ENCODE data around the gene PC. TPM values are rescaled to one million over a fixed set of nuclear protein-coding genes. Genes with fewer than 3 reads are reported as not detected.
"Not testable (repeated sequence)": the region's sequence is repeated elsewhere in the genome, so short reads cannot be mapped to it uniquely, and the experiment has no call there.

PC gene
- total RNA-seq, 1 donor from 2014 or later, result 45.9 TPM

- Histone ChIP-seq H3K4me3 (ENCODE audit: low read length in 3 of 3) (no peak overlapping the region), H3K27me3 (ENCODE audit: control insufficient read depth in 3 of 3, insufficient read depth in 3 of 3, low read length in 3 of 3) (no peaks in the 10 kb centered on the region), H3K4me1 (ENCODE audit: control insufficient read depth in 3 of 3, insufficient read depth in 3 of 3, low read length in 3 of 3) (peaks cover 25 to 30% (median 26%) of the 10 kb centered on the region in 3 donors), H3K27ac (ENCODE audit: low read depth, low read length) (no peak overlapping the region), H3K9me3 (ENCODE audit: control insufficient read depth in 3 of 3, low read length in 3 of 3) (no peaks in the 10 kb centered on the region), H3K9ac (ENCODE audit: low read depth in 1 of 3, low read length in 3 of 3) (peak overlapping the region in 1 of 3 donors; percentile 0), H3K36me3 (ENCODE audit: control insufficient read depth in 3 of 3, insufficient read depth in 3 of 3, low read length in 3 of 3) (peaks cover 7 to 9% (median 8%) of the 10 kb centered on the region in 3 donors)
Observed at GRCh38 chr11:66840317-66841091, 117.7 kb downstream of the PC start.

- Histone ChIP-seq H3K36me3 (ENCODE audit: control insufficient read depth in 3 of 3, insufficient read depth in 3 of 3, low read length in 3 of 3) (peaks cover 0 to 3% (median 0%) of the 10 kb centered on the region in 3 donors), H3K9ac (ENCODE audit: low read depth in 1 of 3, low read length in 3 of 3) (no peak overlapping the region), H3K27me3 (ENCODE audit: control insufficient read depth in 3 of 3, insufficient read depth in 3 of 3, low read length in 3 of 3) (no peaks in the 10 kb centered on the region), H3K4me3 (ENCODE audit: low read length in 3 of 3) (no peak overlapping the region), H3K9me3 (ENCODE audit: control insufficient read depth in 3 of 3, low read length in 3 of 3) (no peaks in the 10 kb centered on the region), H3K27ac (ENCODE audit: low read depth, low read length) (no peak overlapping the region), H3K4me1 (ENCODE audit: control insufficient read depth in 3 of 3, insufficient read depth in 3 of 3, low read length in 3 of 3) (peaks cover 0 to 4% (median 0%) of the 10 kb centered on the region in 3 donors)
Observed at GRCh38 chr11:66835768-66836405, 122.3 kb downstream of the PC start.

DNA sequence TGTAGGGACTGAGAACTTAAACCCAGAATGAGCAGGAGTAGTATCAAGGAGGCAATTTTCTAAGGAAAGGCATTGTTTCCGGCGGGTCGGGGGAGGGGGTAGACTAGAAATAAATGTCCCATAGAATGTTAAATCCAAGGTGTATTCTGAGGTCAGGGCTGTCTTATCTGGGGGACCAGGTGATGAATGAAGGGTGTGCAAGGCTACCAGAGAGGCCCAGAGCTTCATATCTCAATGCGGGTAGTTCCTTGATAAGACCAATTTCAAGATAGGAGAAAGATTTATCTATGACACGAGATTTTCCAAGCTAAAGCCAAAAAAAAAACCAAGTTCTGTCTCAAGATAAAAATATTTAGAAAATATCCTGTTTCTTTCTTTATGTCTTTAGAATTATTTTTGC lies 123.2 kb downstream of the PC start:
- H3K9me3 ChIP-seq (ENCODE audit: control insufficient read depth in 3 of 3, low read length in 3 of 3), result no peaks in the 10 kb centered on the region
- peaks cover 0 to 3% (median 0%) of the 10 kb centered on the region in 3 donors for H3K36me3 ChIP-seq (ENCODE audit: control insufficient read depth in 3 of 3, insufficient read depth in 3 of 3, low read length in 3 of 3)
- H3K4me1 ChIP-seq (ENCODE audit: control insufficient read depth in 3 of 3, insufficient read depth in 3 of 3, low read length in 3 of 3), result no peaks in the 10 kb centered on the region
- no peak overlapping the region for H3K9ac ChIP-seq (ENCODE audit: low read depth in 1 of 3, low read length in 3 of 3)
- H3K27me3 ChIP-seq (ENCODE audit: control insufficient read depth in 3 of 3, insufficient read depth in 3 of 3, low read length in 3 of 3), result no peaks in the 10 kb centered on the region
- no peak overlapping the region for H3K4me3 ChIP-seq (ENCODE audit: low read length in 3 of 3)
- H3K27ac ChIP-seq (ENCODE audit: low read depth, low read length), result no peak overlapping the region

DNA sequence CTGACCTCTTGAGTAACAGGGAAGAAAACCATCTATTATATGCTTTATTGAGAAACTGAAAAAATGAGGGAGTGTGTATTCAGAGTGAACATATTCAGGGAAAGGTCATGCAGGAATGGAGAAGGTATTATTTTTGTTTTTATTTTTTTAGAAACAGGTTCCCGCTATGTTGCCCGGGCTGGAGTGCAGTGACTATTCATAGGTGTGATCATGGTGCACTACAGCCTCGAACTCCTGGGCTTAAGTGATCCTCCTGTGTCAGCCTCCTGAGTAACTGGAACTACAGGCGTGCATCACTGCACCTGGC lies 123.7 kb downstream of the PC start:
- Histone ChIP-seq H3K27ac (ENCODE audit: low read depth, low read length) (no peak overlapping the region), H3K27me3 (ENCODE audit: control insufficient read depth in 3 of 3, insufficient read depth in 3 of 3, low read length in 3 of 3) (no peaks in the 10 kb centered on the region), H3K4me1 (ENCODE audit: control insufficient read depth in 3 of 3, insufficient read depth in 3 of 3, low read length in 3 of 3) (no peaks in the 10 kb centered on the region), H3K4me3 (ENCODE audit: low read length in 3 of 3) (no peak overlapping the region), H3K9ac (ENCODE audit: low read depth in 1 of 3, low read length in 3 of 3) (no peak overlapping the region), H3K36me3 (ENCODE audit: control insufficient read depth in 3 of 3, insufficient read depth in 3 of 3, low read length in 3 of 3) (peaks cover 0 to 3% (median 0%) of the 10 kb centered on the region in 3 donors), H3K9me3 (ENCODE audit: control insufficient read depth in 3 of 3, low read length in 3 of 3) (no peaks in the 10 kb centered on the region)

GRCh38 chr11:66824573-66824972 lies 133.6 kb downstream of the PC start:
- not testable (repeated sequence) for H3K27ac ChIP-seq (ENCODE audit: low read depth, low read length); H3K4me1 ChIP-seq (ENCODE audit: control insufficient read depth in 3 of 3, insufficient read depth in 3 of 3, low read length in 3 of 3); H3K9ac ChIP-seq (ENCODE audit: low read depth in 1 of 3, low read length in 3 of 3); H3K9me3 ChIP-seq (ENCODE audit: control insufficient read depth in 3 of 3, low read length in 3 of 3); H3K36me3 ChIP-seq (ENCODE audit: control insufficient read depth in 3 of 3, insufficient read depth in 3 of 3, low read length in 3 of 3); H3K4me3 ChIP-seq (ENCODE audit: low read length in 3 of 3); H3K27me3 ChIP-seq (ENCODE audit: control insufficient read depth in 3 of 3, insufficient read depth in 3 of 3, low read length in 3 of 3)

GRCh38 chr11:66823700-66824099 lies 134.5 kb downstream of the PC start:
- Histone ChIP-seq H3K27ac (ENCODE audit: low read depth, low read length) (no peak overlapping the region), H3K9me3 (ENCODE audit: control insufficient read depth in 3 of 3, low read length in 3 of 3) (no peaks in the 10 kb centered on the region), H3K27me3 (ENCODE audit: control insufficient read depth in 3 of 3, insufficient read depth in 3 of 3, low read length in 3 of 3) (no peaks in the 10 kb centered on the region), H3K4me1 (ENCODE audit: control insufficient read depth in 3 of 3, insufficient read depth in 3 of 3, low read length in 3 of 3) (no peaks in the 10 kb centered on the region), H3K9ac (ENCODE audit: low read depth in 1 of 3, low read length in 3 of 3) (no peak overlapping the region), H3K36me3 (ENCODE audit: control insufficient read depth in 3 of 3, insufficient read depth in 3 of 3, low read length in 3 of 3) (no peaks in the 10 kb centered on the region), H3K4me3 (ENCODE audit: low read length in 3 of 3) (no peak overlapping the region)

GRCh38 chr11:66820901-66821300 lies 137.3 kb downstream of the PC start:
- H3K27ac ChIP-seq (ENCODE audit: low read depth, low read length), result no peak overlapping the region
- H3K9ac ChIP-seq (ENCODE audit: low read depth in 1 of 3, low read length in 3 of 3), result no peak overlapping the region
- no peaks in the 10 kb centered on the region for H3K27me3 ChIP-seq (ENCODE audit: control insufficient read depth in 3 of 3, insufficient read depth in 3 of 3, low read length in 3 of 3)
- H3K36me3 ChIP-seq (ENCODE audit: control insufficient read depth in 3 of 3, insufficient read depth in 3 of 3, low read length in 3 of 3), result no peaks in the 10 kb centered on the region
- H3K4me1 ChIP-seq (ENCODE audit: control insufficient read depth in 3 of 3, insufficient read depth in 3 of 3, low read length in 3 of 3), result no peaks in the 10 kb centered on the region
- no peak overlapping the region for H3K4me3 ChIP-seq (ENCODE audit: low read length in 3 of 3)
- no peaks in the 10 kb centered on the region for H3K9me3 ChIP-seq (ENCODE audit: control insufficient read depth in 3 of 3, low read length in 3 of 3)

DNA sequence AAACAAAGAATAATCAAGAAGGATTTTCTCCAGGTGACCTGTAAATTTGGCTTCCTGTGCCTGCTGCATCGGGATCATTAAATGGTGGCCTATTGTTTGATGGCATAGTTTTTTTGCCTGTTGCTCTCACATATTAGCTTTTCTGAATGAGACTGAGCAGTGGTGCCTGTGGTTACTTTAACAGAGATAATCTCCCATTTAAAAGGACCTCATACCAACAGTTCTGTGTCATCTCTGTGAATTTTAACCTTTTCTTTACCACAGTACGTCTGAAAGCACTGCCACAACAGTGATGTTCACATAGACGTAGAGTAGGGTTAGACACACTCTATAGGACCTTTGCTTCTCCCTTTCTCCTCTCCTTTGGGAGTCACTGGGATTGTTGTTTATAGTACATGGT lies 137.8 kb downstream of the PC start:
- H3K27ac ChIP-seq (ENCODE audit: low read depth, low read length), result no peak overlapping the region
- no peaks in the 10 kb centered on the region for H3K4me1 ChIP-seq (ENCODE audit: control insufficient read depth in 3 of 3, insufficient read depth in 3 of 3, low read length in 3 of 3)
- H3K27me3 ChIP-seq (ENCODE audit: control insufficient read depth in 3 of 3, insufficient read depth in 3 of 3, low read length in 3 of 3), result no peaks in the 10 kb centered on the region
- no peak overlapping the region for H3K9ac ChIP-seq (ENCODE audit: low read depth in 1 of 3, low read length in 3 of 3)
- no peaks in the 10 kb centered on the region for H3K9me3 ChIP-seq (ENCODE audit: control insufficient read depth in 3 of 3, low read length in 3 of 3)
- H3K4me3 ChIP-seq (ENCODE audit: low read length in 3 of 3), result no peak overlapping the region
- H3K36me3 ChIP-seq (ENCODE audit: control insufficient read depth in 3 of 3, insufficient read depth in 3 of 3, low read length in 3 of 3), result no peaks in the 10 kb centered on the region

- Histone ChIP-seq H3K27me3 (ENCODE audit: control insufficient read depth in 3 of 3, insufficient read depth in 3 of 3, low read length in 3 of 3) (no peaks in the 10 kb centered on the region), H3K4me1 (ENCODE audit: control insufficient read depth in 3 of 3, insufficient read depth in 3 of 3, low read length in 3 of 3) (no peaks in the 10 kb centered on the region), H3K9me3 (ENCODE audit: control insufficient read depth in 3 of 3, low read length in 3 of 3) (no peaks in the 10 kb centered on the region), H3K4me3 (ENCODE audit: low read length in 3 of 3) (no peak overlapping the region), H3K36me3 (ENCODE audit: control insufficient read depth in 3 of 3, insufficient read depth in 3 of 3, low read length in 3 of 3) (no peaks in the 10 kb centered on the region), H3K9ac (ENCODE audit: low read depth in 1 of 3, low read length in 3 of 3) (no peak overlapping the region), H3K27ac (ENCODE audit: low read depth, low read length) (no peak overlapping the region)
Observed at GRCh38 chr11:66818231-66818955, 139.8 kb downstream of the PC start.

DNA sequence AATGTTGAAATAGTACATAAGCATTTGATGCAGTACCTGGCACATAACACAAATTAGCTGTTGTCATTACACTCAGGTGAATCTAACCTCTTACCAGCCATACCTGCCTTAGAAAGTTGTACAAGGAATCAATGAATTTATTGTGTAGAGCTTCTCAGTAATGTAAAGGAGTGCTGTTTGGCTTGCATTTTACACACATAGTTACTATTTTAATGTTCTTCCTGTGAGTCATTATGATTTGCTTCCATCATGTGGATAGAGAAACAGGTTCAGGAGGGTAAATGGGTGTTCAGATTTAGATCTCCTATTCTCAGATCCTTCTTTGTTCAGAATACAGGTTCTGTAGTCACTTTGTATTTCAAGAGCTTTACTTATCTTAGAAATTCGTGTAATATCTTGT lies 142.5 kb downstream of the PC start:
- Histone ChIP-seq H3K27ac (ENCODE audit: low read depth, low read length) (no peak overlapping the region), H3K9ac (ENCODE audit: low read depth in 1 of 3, low read length in 3 of 3) (no peak overlapping the region), H3K36me3 (ENCODE audit: control insufficient read depth in 3 of 3, insufficient read depth in 3 of 3, low read length in 3 of 3) (no peaks in the 10 kb centered on the region), H3K4me1 (ENCODE audit: control insufficient read depth in 3 of 3, insufficient read depth in 3 of 3, low read length in 3 of 3) (no peaks in the 10 kb centered on the region), H3K4me3 (ENCODE audit: low read length in 3 of 3) (no peak overlapping the region), H3K9me3 (ENCODE audit: control insufficient read depth in 3 of 3, low read length in 3 of 3) (no peaks in the 10 kb centered on the region), H3K27me3 (ENCODE audit: control insufficient read depth in 3 of 3, insufficient read depth in 3 of 3, low read length in 3 of 3) (no peaks in the 10 kb centered on the region)
